HUES6 (cell line): ENCODE measurements around the gene BPIFA3.

Experiments
- H3K27ac ChIP-seq: 2 replicates; pipeline ENCODE4 v1.7.0; 2013; ENCODE audit warnings: low read depth, mild to moderate bottlenecking, low read length, inconsistent platforms
- H3K27me3 ChIP-seq: 2 replicates; pipeline ENCODE4 v1.6.1; 2013; ENCODE audit warnings: low read length; ENCODE audit not compliant: control insufficient read depth, insufficient read depth
- H3K36me3 ChIP-seq: 2 replicates; pipeline ENCODE4 v1.6.1; 2013; ENCODE audit warnings: low read length; ENCODE audit not compliant: control insufficient read depth, insufficient read depth
- H3K4me1 ChIP-seq: 2 replicates; pipeline ENCODE4 v1.6.1; 2013; ENCODE audit warnings: low read length; ENCODE audit not compliant: control insufficient read depth, insufficient read depth
- H3K4me3 ChIP-seq: 2 replicates; pipeline ENCODE4 v1.5.1; 2013; ENCODE audit warnings: low read depth, low read length
- H3K9ac ChIP-seq: one replicate; pipeline ENCODE4 v1.6.1; 2013; ENCODE audit warnings: mild to moderate bottlenecking, low read length
- H3K9me3 ChIP-seq: 2 replicates; pipeline ENCODE4 v1.6.1; 2013; ENCODE audit warnings: low read depth, low read length; ENCODE audit not compliant: control insufficient read depth, insufficient read depth

Gene BPIFA3

DNA sequence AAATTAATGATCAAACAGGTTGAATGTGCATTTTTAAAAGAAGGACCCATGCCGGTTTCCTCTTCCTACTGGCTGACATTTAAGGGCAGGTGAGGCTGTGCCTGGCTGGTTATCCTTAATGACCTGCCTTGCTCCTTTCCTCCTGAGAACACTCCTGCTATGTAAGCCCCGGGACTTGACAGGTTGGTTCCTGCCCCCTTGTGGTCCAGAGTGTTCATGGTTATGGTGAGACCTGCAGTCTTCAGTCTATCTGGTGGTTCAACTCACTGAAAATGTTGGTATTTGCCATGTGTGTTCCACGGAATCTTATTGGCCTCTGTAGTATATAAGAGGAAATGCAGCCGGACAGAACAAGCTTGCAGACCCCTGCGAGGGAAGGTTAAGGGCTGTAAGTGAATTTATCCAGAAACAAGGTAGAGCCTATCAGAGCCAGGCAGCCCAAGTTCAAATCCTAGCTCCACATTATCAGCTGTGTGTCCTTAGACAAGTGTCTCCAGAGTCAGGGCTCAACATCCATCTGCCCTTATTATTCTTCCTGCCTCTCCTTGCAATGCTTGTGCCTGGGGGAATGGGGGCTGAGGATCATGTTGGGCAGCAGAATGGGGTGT lies 5.2 kb upstream of the BPIFA3 start:
- Histone ChIP-seq H3K9me3 (no peaks in the 10 kb centered on the region), H3K27ac (no peak overlapping the region), H3K27me3 (peaks cover 49% of the 10 kb centered on the region; the same call in 1 of the 2 replicates), H3K36me3 (no peaks in the 10 kb centered on the region), H3K9ac (no peak overlapping the region), H3K4me1 (no peaks in the 10 kb centered on the region), H3K4me3 (no peak overlapping the region)

DNA sequence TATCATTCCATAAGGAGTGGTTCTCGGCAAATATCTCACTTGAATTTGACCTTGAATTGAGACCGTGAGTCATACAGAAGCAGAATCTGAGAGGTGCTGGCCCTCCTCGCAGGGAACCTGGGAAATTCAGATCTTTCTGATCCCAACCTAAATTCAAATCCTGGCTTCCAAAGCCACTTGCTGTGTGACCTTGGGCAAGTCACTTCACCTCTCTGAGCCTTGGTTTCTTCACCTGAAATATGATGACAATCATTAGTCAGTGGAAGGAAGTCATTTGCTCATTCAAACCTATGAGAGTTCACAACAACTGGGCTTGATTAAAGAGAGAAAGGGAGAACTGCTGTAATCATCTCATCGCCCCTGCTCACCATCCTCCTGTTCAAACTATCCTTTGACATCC lies 7.2 kb downstream of the BPIFA3 start:
- no peak overlapping the region for H3K4me3 ChIP-seq
- no peaks in the 10 kb centered on the region for H3K4me1 ChIP-seq
- H3K9ac ChIP-seq, result no peak overlapping the region
- H3K27ac ChIP-seq, result no peak overlapping the region
- H3K36me3 ChIP-seq, result no peaks in the 10 kb centered on the region
- H3K27me3 ChIP-seq, result peaks cover 30% of the 10 kb centered on the region; the same call in 1 of the 2 replicates
- H3K9me3 ChIP-seq, result no peaks in the 10 kb centered on the region

DNA sequence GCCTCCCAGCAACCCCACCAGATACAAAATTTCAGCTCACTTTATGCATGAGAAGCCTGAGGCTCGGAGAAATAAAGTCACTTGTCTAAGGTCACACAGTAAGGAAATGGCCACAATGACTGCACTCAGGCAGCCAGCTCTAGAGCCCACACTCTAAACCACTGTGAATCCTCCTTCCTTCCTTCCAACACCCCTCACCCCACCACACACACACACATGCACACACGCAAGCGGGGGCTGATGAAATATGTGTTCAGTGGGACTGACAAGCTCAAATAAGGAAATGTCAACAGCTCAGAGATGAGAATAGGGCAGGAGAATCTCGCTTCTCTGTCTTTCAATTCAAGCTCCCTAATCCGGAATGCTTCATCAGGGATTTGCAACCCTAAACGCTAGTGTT lies 12.7 kb downstream of the BPIFA3 start:
- no peaks in the 10 kb centered on the region for H3K4me1 ChIP-seq
- H3K4me3 ChIP-seq, result no peak overlapping the region
- H3K27me3 ChIP-seq, result peaks cover 33% of the 10 kb centered on the region; the same call in 1 of the 2 replicates

DNA sequence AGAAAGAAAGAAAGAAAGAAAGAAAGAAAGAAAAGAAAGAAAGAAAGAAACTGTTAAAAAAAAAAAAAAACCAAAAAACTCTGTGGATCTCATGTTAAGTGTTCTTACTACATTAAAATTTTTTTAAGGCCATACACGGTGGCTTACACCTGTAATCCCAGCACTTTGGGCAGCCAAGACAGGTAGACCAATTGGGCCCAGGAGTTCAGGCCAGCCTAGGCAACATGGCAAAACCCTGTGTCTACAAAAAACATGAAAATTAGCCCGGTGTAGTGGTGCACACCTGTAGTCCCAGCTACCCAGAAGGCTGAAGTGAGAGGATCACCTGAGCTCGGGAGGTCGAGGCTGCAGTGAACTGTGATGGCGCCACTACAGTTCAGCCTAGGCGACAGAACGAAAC lies 14.1 kb downstream of the BPIFA3 start:
- Histone ChIP-seq H3K4me3 (no peak overlapping the region), H3K27ac (no peak overlapping the region), H3K27me3 (peaks cover 33% of the 10 kb centered on the region; the same call in 1 of the 2 replicates), H3K36me3 (no peaks in the 10 kb centered on the region), H3K9ac (no peak overlapping the region), H3K9me3 (no peaks in the 10 kb centered on the region), H3K4me1 (no peaks in the 10 kb centered on the region)

More for the DNA sequence above, 12.7 kb downstream of the BPIFA3 start:
- Histone ChIP-seq H3K27ac (no peak overlapping the region), H3K9ac (no peak overlapping the region), H3K36me3 (no peaks in the 10 kb centered on the region), H3K9me3 (no peaks in the 10 kb centered on the region)

DNA sequence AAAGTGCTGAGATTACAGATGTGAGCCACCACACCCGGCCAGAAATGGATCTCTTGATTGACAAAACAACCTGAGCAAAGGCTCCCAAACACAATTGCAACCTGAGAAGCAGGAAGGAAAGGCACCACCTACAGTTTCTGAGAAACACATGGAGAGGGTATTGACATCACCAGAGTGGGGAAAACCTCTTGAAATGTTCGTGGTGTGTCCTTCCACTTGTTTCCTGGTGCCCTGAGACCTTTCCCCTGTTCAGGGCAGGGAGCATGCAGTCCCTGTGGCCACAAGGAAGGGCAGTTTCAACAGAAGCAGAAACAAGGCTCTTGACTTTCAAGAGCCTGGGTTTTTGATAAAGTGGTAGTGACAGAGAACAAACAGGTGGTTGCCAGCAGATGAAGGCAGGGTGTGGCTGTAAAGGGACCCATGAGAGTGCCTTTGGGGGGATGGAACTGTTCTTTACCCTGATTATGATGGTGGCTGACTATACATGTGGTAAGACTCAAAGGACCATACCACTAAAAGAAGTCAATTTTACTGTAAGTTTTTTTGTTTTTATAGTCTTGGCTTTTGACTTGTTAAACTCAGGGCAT lies 15.4 kb downstream of the BPIFA3 start:
- Histone ChIP-seq H3K27me3 (peaks cover 34% of the 10 kb centered on the region; the same call in 1 of the 2 replicates), H3K4me3 (no peak overlapping the region), H3K27ac (no peak overlapping the region), H3K36me3 (no peaks in the 10 kb centered on the region), H3K4me1 (no peaks in the 10 kb centered on the region), H3K9me3 (no peaks in the 10 kb centered on the region), H3K9ac (no peak overlapping the region)

DNA sequence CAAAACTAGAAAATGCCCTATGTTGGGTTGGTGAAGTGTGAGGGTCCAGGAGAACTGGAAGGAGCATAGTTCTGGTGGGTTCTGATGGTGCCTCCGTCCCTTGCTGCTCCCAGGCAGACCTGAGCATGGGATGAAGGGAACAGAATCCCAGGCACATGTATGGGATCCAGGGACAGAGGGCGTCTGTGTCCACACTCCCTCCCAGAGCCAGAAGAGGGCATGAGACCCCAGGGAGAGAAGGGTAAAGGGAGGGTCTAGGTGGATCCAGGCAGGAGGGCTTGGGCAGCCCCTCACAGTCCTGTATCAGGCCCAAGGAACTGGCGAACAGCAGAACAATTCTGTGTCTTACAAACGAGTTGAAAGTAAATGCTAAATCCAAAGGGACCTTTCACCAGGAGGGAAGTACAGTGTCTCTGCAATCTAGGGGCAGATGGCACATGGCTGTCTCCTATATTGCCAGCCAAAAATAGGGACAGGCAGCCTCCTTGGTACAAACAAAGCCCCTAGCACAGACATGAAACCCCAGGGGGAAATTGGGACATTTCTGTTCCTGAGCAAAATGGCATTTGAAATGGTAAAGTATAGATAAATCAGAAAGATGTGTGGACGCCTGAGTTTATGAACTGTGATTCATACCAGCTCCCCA lies 16.1 kb downstream of the BPIFA3 start:
- H3K9me3 ChIP-seq, result no peaks in the 10 kb centered on the region
- no peak overlapping the region for H3K27ac ChIP-seq
- H3K27me3 ChIP-seq, result peaks cover 28% of the 10 kb centered on the region; the same call in 1 of the 2 replicates
- no peaks in the 10 kb centered on the region for H3K36me3 ChIP-seq
- H3K4me1 ChIP-seq, result no peaks in the 10 kb centered on the region
- no peak overlapping the region for H3K4me3 ChIP-seq
- H3K9ac ChIP-seq, result no peak overlapping the region

DNA sequence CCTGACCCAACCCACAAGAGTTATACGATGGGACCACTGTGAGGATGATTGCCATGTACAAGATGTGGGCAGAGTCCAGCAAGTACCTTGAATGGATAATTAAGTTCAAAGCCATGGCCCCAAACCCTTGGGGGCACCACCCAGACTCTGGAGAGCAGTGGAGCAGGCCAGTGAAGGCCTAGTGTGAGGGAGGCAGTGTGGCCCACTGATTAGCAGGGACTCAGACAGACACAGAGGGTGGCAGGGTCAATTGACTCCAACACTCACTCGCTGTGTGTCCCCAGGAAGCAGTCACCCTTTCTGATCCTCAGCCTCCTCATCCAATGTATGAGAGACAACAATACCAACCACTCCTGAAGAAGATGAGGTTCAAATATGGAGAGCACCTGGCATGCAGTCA lies 16.9 kb downstream of the BPIFA3 start:
- no peaks in the 10 kb centered on the region for H3K4me1 ChIP-seq
- no peak overlapping the region for H3K9ac ChIP-seq
- no peak overlapping the region for H3K4me3 ChIP-seq
- H3K27me3 ChIP-seq, result peaks cover 25% of the 10 kb centered on the region; the same call in 1 of the 2 replicates
- H3K27ac ChIP-seq, result no peak overlapping the region
- H3K36me3 ChIP-seq, result no peaks in the 10 kb centered on the region
- H3K9me3 ChIP-seq, result no peaks in the 10 kb centered on the region

DNA sequence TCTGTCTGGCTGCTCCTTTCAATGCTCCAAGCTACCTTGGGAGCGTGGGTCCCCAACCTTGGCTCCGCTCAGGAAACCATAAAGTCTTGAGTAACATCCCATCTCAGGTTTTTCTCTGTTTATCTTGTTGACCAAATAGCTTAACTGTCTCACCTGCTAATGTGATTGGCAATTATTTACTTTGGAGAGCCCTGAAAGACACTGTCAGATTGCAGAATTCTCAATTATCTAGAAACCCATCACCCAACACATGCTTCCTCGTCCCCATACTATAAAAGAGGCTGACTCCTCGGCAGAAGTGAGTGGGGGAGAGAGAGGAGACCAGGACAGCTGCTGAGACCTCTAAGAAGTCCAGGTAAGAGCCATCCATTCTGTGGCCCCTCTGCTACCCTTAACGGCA lies 18.5 kb downstream of the BPIFA3 start, which contains the start of gene BPIFA1:
BPIFA1 (plus strand) TSS at position 301 of the 400 bp plus-strand sequence. CDS start 1,716 bp downstream, outside the sequence.
- Histone ChIP-seq H3K27ac (no peak within 1 kb of the TSS), H3K9ac (no peak within 1 kb of the TSS), H3K4me3 (no peak within 1 kb of the TSS), H3K4me1 (no peaks in the 10 kb centered on the region), H3K27me3 (peaks cover 24% of the 10 kb centered on the region; the same call in 1 of the 2 replicates), H3K36me3 (no peaks in the 10 kb centered on the region), H3K9me3 (no peaks in the 10 kb centered on the region)

DNA sequence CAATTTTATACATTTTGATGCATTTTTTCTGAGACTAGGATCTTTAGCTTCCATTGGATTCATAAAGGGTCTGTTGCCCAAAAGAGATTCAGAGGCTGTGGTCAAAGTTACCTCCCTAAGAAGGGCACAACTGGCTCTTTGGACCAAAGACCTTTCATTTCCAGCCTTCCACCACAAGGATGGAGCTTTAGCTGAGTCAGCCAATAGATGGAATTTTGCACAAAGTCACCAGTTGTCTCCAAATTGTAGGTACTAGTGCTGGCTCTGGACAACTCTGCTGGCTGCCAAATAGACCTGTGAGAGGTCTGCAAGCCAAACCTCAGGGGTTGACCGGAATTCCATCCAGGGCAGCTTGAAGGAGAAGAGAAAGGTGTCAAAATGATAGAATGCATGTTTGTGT lies 19.2 kb downstream of the BPIFA3 start:
- Histone ChIP-seq H3K27me3 (peaks cover 24% of the 10 kb centered on the region; the same call in 1 of the 2 replicates), H3K9me3 (no peaks in the 10 kb centered on the region), H3K27ac (no peak overlapping the region), H3K4me1 (no peaks in the 10 kb centered on the region), H3K36me3 (no peaks in the 10 kb centered on the region), H3K4me3 (no peak overlapping the region), H3K9ac (no peak overlapping the region)

DNA sequence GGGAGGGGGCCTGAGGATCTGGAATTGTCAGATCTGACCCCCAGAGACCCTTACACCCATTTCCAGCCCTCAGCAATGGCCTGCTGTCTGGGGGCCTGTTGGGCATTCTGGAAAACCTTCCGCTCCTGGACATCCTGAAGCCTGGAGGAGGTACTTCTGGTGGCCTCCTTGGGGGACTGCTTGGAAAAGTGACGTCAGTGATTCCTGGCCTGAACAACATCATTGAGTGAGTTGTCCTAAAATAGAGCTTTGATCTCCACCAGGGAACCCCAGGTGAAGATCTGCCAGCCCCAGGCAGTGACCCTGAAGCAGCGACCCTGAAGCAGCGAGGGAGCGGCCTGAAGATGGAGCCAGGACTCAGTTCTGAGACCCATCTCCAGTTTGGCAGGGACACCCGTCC lies 20.8 kb downstream of the BPIFA3 start:
- peaks cover 24% of the 10 kb centered on the region; the same call in 1 of the 2 replicates for H3K27me3 ChIP-seq
- H3K4me1 ChIP-seq, result no peaks in the 10 kb centered on the region
- H3K4me3 ChIP-seq, result no peak overlapping the region
- no peaks in the 10 kb centered on the region for H3K9me3 ChIP-seq
- no peaks in the 10 kb centered on the region for H3K36me3 ChIP-seq
- no peak overlapping the region for H3K9ac ChIP-seq
- no peak overlapping the region for H3K27ac ChIP-seq

DNA sequence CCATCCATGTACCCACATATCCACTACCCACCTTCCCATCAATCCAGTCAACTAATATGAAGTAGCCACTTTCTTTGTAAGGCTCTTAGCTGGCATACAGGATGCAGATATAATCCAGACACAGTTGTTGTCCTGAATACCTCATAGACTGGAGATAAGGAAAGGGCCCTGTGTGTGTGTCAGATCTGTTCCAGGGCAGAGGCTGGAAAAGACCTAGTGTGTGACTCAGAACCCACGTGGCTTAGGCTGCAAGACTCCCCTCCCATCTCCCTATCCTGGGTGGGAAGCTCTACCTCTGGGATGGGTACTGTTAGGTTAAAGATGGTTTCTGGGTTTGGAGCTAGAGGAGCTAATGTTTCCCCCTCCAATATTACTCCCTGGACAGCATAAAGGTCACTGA lies 22.3 kb downstream of the BPIFA3 start:
- no peaks in the 10 kb centered on the region for H3K9me3 ChIP-seq
- no peak overlapping the region for H3K4me3 ChIP-seq
- no peaks in the 10 kb centered on the region for H3K4me1 ChIP-seq
- peaks cover 24% of the 10 kb centered on the region; the same call in 1 of the 2 replicates for H3K27me3 ChIP-seq
- no peaks in the 10 kb centered on the region for H3K36me3 ChIP-seq
- H3K27ac ChIP-seq, result no peak overlapping the region
- H3K9ac ChIP-seq, result no peak overlapping the region
